Esophagus muscularis mucosa (tissue), 3 donors: ENCODE data around the gene ABCC11.

Experiments used
- POLR2A ChIP-seq: fragments of 450-650 bp; IDR thresholded peaks from one replicate; pipeline ENCODE4 v1.6.1; 2017; ENCODE audit warnings: antibody characterized with exemption, moderate library complexity, mild to moderate bottlenecking, low read depth
- POLR2AphosphoS5 ChIP-seq, 2 donors: sonication (generic); formaldehyde crosslinking; IDR thresholded peaks; one replicate each; pipeline ENCODE4 v1.6.1; 2017; ENCODE audit warnings: antibody characterized with exemption in 2 of 2
- TF ChIP-seq, protein P1 (sequence below), 3 experiments: fragments of 200-600 bp in 2 of 3; fragments of 450-650 bp in 1 of 3; sonication (generic) in 2 of 3; IDR thresholded peaks; one replicate each; pipeline ENCODE4 v1.5.1; 2017 to 2019; ENCODE audit warnings: antibody characterized with exemption in 3 of 3, mild to moderate bottlenecking in 2 of 3, moderate library complexity in 1 of 3

DNA sequence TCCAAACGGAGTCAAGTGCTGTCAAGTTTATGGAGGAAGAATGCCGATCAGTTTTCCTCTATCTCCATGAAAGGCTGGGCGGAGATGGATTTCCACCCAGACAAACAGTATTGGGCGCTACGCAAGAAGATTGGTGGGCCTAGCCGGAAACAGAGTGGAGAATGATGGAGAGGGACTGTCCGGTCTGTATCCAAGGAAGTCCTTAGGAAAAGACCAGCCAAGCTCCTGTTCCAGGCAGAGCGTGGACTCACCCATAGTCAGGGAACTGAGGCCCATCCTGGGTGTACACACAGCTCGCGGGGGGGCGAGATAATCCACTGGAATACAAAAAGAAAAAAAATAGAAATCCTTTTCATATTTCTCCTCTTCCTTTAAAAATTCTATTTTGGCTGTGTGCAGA, 90.0 kb downstream of the ABCC11 start:
- TF ChIP-seq, protein P1, sequence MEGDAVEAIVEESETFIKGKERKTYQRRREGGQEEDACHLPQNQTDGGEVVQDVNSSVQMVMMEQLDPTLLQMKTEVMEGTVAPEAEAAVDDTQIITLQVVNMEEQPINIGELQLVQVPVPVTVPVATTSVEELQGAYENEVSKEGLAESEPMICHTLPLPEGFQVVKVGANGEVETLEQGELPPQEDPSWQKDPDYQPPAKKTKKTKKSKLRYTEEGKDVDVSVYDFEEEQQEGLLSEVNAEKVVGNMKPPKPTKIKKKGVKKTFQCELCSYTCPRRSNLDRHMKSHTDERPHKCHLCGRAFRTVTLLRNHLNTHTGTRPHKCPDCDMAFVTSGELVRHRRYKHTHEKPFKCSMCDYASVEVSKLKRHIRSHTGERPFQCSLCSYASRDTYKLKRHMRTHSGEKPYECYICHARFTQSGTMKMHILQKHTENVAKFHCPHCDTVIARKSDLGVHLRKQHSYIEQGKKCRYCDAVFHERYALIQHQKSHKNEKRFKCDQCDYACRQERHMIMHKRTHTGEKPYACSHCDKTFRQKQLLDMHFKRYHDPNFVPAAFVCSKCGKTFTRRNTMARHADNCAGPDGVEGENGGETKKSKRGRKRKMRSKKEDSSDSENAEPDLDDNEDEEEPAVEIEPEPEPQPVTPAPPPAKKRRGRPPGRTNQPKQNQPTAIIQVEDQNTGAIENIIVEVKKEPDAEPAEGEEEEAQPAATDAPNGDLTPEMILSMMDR (IDR thresholded peaks at IDR 0.05) = no peak
- TF ChIP-seq POLR2AphosphoS5 (IDR thresholded peaks at IDR 0.05) (no peak), POLR2A (no peak)
